ENCODE measurements around the gene GPR18.

- TF ChIP-seq CTCF (IDR thresholded peaks at IDR 0.05 in 4 of 5, conservative IDR thresholded peaks at IDR 0.05 in 1 of 5) (no peak), POLR2A (IDR thresholded peaks at IDR 0.05) (no peak)
Measured at GRCh38 chr13:99301056-99301838, 43.1 kb upstream of the GPR18 start.

All from gastrocnemius medialis (tissue), 4 donors.